Lower leg skin (tissue), 3 donors: Measurements from ENCODE around the gene PHRF1.

ENCODE experiments used
- CTCF ChIP-seq, 3 donors: fragments of 450-650 bp; IDR thresholded peaks; one replicate each; pipeline ENCODE4 v1.5.1; 2016; ENCODE audit warnings: antibody characterized with exemption in 3 of 3, mild to moderate bottlenecking in 3 of 3, moderate library complexity in 2 of 3
- POLR2A ChIP-seq, 2 donors: fragments of 450-650 bp; IDR thresholded peaks; one replicate each; pipeline ENCODE4 v1.6.1; 2016 to 2017; ENCODE audit warnings: antibody characterized with exemption in 2 of 2, mild to moderate bottlenecking in 1 of 2, moderate library complexity in 1 of 2

- TF ChIP-seq CTCF (IDR thresholded peaks at IDR 0.05) (no peak), POLR2A (IDR thresholded peaks at IDR 0.05) (no peak)
Measured at GRCh38 chr11:643366-643765, 67.1 kb downstream of the PHRF1 start.
